ENCODE measurements around the gene TLE4. TPM values are rescaled to one million over a fixed set of nuclear protein-coding genes. Genes with fewer than 3 reads are reported as not detected.

The TLE4 gene
- total RNA-seq, 1 donor from 2014 or later, result 102 TPM

- peaks cover 19% of the 10 kb centered on the region for H3K36me3 Mint-ChIP-seq (ENCODE audit: unreplicated experiment)
- H3K27me3 Mint-ChIP-seq (ENCODE audit: unreplicated experiment), result no peaks in the 10 kb centered on the region
- peaks cover 60% of the 10 kb centered on the region for H3K4me1 Mint-ChIP-seq (ENCODE audit: unreplicated experiment)
- H3K9me3 Mint-ChIP-seq (ENCODE audit: unreplicated experiment), result no peaks in the 10 kb centered on the region
- H3K4me3 Mint-ChIP-seq (ENCODE audit: unreplicated experiment), result peak overlapping the region; percentile 30
- H3K27ac Mint-ChIP-seq (ENCODE audit: unreplicated experiment), result peak overlapping the region; percentile 94
- DNase-seq (ENCODE audit: extremely low spot score, unreplicated experiment), result no peak
- no peak for TF ChIP-seq CTCF (IDR thresholded peaks at IDR 0.05)
These were observed 90.8 kb downstream of the TLE4 start for GRCh38 chr9:79662537-79662956.

GRCh38 chr9:79663300-79663699, 91.5 kb downstream of the TLE4 start:
- TF ChIP-seq CTCF (IDR thresholded peaks at IDR 0.05), result no peak
- Mint-ChIP-seq H3K36me3 (ENCODE audit: unreplicated experiment) (peaks cover 26% of the 10 kb centered on the region), H3K4me1 (ENCODE audit: unreplicated experiment) (peaks cover 57% of the 10 kb centered on the region), H3K27me3 (ENCODE audit: unreplicated experiment) (no peaks in the 10 kb centered on the region), H3K27ac (ENCODE audit: unreplicated experiment) (peak overlapping the region; percentile 86), H3K9me3 (ENCODE audit: unreplicated experiment) (no peaks in the 10 kb centered on the region), H3K4me3 (ENCODE audit: unreplicated experiment) (peak overlapping the region; percentile 41)
- no peak for DNase-seq (ENCODE audit: extremely low spot score, unreplicated experiment)

- no peaks in the 10 kb centered on the region for H3K9me3 Mint-ChIP-seq (ENCODE audit: unreplicated experiment)
- H3K27me3 Mint-ChIP-seq (ENCODE audit: unreplicated experiment), result no peaks in the 10 kb centered on the region
- peaks cover 26% of the 10 kb centered on the region for H3K36me3 Mint-ChIP-seq (ENCODE audit: unreplicated experiment)
- peak overlapping the region; percentile 86 for H3K27ac Mint-ChIP-seq (ENCODE audit: unreplicated experiment)
- H3K4me3 Mint-ChIP-seq (ENCODE audit: unreplicated experiment), result peak overlapping the region; percentile 41
- TF ChIP-seq CTCF (IDR thresholded peaks at IDR 0.05), result no peak
- peaks cover 57% of the 10 kb centered on the region for H3K4me1 Mint-ChIP-seq (ENCODE audit: unreplicated experiment)
- no peak for DNase-seq (ENCODE audit: extremely low spot score, unreplicated experiment)
These were observed 92.1 kb downstream of the TLE4 start for GRCh38 chr9:79663878-79664277.

GRCh38 chr9:79664375-79664831, 92.6 kb downstream of the TLE4 start:
- H3K36me3 Mint-ChIP-seq (ENCODE audit: unreplicated experiment), result peaks cover 26% of the 10 kb centered on the region
- H3K9me3 Mint-ChIP-seq (ENCODE audit: unreplicated experiment), result no peaks in the 10 kb centered on the region
- peak overlapping the region; percentile 34 for H3K4me3 Mint-ChIP-seq (ENCODE audit: unreplicated experiment)
- no peak for TF ChIP-seq CTCF (IDR thresholded peaks at IDR 0.05)
- no peak for DNase-seq (ENCODE audit: extremely low spot score, unreplicated experiment)
- H3K27ac Mint-ChIP-seq (ENCODE audit: unreplicated experiment), result peak overlapping the region; percentile 86
- H3K27me3 Mint-ChIP-seq (ENCODE audit: unreplicated experiment), result no peaks in the 10 kb centered on the region
- H3K4me1 Mint-ChIP-seq (ENCODE audit: unreplicated experiment), result peaks cover 62% of the 10 kb centered on the region

GRCh38 chr9:79665369-79665768, 93.6 kb downstream of the TLE4 start:
- Mint-ChIP-seq H3K27me3 (ENCODE audit: unreplicated experiment) (no peaks in the 10 kb centered on the region), H3K27ac (ENCODE audit: unreplicated experiment) (peak overlapping the region; percentile 86), H3K4me1 (ENCODE audit: unreplicated experiment) (peaks cover 69% of the 10 kb centered on the region), H3K4me3 (ENCODE audit: unreplicated experiment) (no peak overlapping the region), H3K36me3 (ENCODE audit: unreplicated experiment) (peaks cover 28% of the 10 kb centered on the region), H3K9me3 (ENCODE audit: unreplicated experiment) (no peaks in the 10 kb centered on the region)
- DNase-seq (ENCODE audit: extremely low spot score, unreplicated experiment), result no peak
- no peak for TF ChIP-seq CTCF (IDR thresholded peaks at IDR 0.05)
